ENCODE results near the gene RPL18A.

Gene RPL18A

GRCh38 chr19:17841810-17842662, 17.7 kb upstream of the RPL18A start:
- DNase-seq, result peak; percentile 88

GRCh38 chr19:17842663-17843291, 16.9 kb upstream of the RPL18A start:
- no peak for DNase-seq

GRCh38 chr19:17843292-17843827, 16.4 kb upstream of the RPL18A start:
- DNase-seq, result no peak

GRCh38 chr19:17843908-17844490, 15.7 kb upstream of the RPL18A start:
- DNase-seq, result no peak

GRCh38 chr19:17846146-17846545, 13.6 kb upstream of the RPL18A start:
- no peak for DNase-seq

- no peak for DNase-seq
These were observed 12.0 kb upstream of the RPL18A start, which contains the start of gene JAK3 for GRCh38 chr19:17847538-17848366. JAK3 (minus strand) TSS chr19:17847982; CDS start chr19:17844417, 3,565 bp downstream.

- no peak for DNase-seq
These were observed 11.0 kb upstream of the RPL18A start for GRCh38 chr19:17848595-17849292.

GRCh38 chr19:17854061-17854460, 5.6 kb upstream of the RPL18A start:
- no peak for DNase-seq

- peak; percentile 52 for DNase-seq
These were observed 4.2 kb upstream of the RPL18A start for GRCh38 chr19:17855280-17856152.

- no peak for DNase-seq
These were observed 752 bp downstream of the RPL18A start for GRCh38 chr19:17860331-17860992.

GRCh38 chr19:17860993-17861360, 1.3 kb downstream of the RPL18A start:
- DNase-seq, result no peak

GRCh38 chr19:17861542-17862402, 2.1 kb downstream of the RPL18A start:
- no peak for DNase-seq

GRCh38 chr19:17862711-17863519, 3.2 kb downstream of the RPL18A start:
- DNase-seq, result no peak

GRCh38 chr19:17863520-17864182, 3.9 kb downstream of the RPL18A start:
- DNase-seq, result no peak

GRCh38 chr19:17865364-17866311, 5.9 kb downstream of the RPL18A start:
- no peak for DNase-seq

- no peak for DNase-seq
These were observed 6.7 kb downstream of the RPL18A start for GRCh38 chr19:17866312-17866963.
